K562 treated with DMSO at 1 percent for 4 hours (cell line): ENCODE data around the gene TMEM108. TPM values are rescaled to one million over a fixed set of nuclear protein-coding genes. Genes with fewer than 3 reads are reported as not detected.

Experiments used
- total RNA-seq: library from RNA; unstranded; fragments of 300-600 nt; gene quantifications from 2 replicates; pipeline ENCODE4 v1.2.3, GENCODE V29; 2022; ENCODE audit not compliant: insufficient read depth

Gene TMEM108
- total RNA-seq, result 15.9 and 16.3 TPM in 2 replicates

GRCh38 chr3:133038089-133038730 is at the start of gene TMEM108:
TMEM108 (plus strand) TSS chr3:133038391.

GRCh38 chr3:133400006-133400515 is 361.9 kb downstream of the TMEM108 start, which contains the start of gene BFSP2:
BFSP2 (plus strand) TSS chr3:133400056; CDS start chr3:133400084, 28 bp downstream.

